CD14-positive monocyte (primary cell): Measurements from ENCODE around the gene MAD2L1. TPM values are rescaled to one million over a fixed set of nuclear protein-coding genes. Genes with fewer than 3 reads are reported as not detected.

ENCODE experiments used
- DNase-seq, 3 donors: peaks; one replicate each; pipeline ENCODE4 v3.0.0-alpha.2; 2011 to 2022
- H2AFZ ChIP-seq: 2 replicates; pipeline ENCODE4 v1.6.0; 2012; ENCODE audit warnings: mild to moderate bottlenecking, low read depth, low read length, inconsistent platforms; ENCODE audit not compliant: insufficient read depth, poor library complexity, severe bottlenecking
- H3K27ac ChIP-seq, 2 donors: 1 replicate in 1 of 2; 2 replicates in 1 of 2; pipeline ENCODE4 v1.5.1; 2012 to 2013; ENCODE audit warnings: low read length in 2 of 2, control low read depth in 1 of 2, inconsistent platforms in 1 of 2, low read depth in 1 of 2, mild to moderate bottlenecking in 1 of 2
- H3K27me3 ChIP-seq, 2 donors: one replicate each; pipeline versions ENCODE4 v1.6.0 to v1.6.1; 2011 to 2013; ENCODE audit warnings: low read length in 2 of 2; ENCODE audit not compliant: control insufficient read depth in 2 of 2, insufficient read depth in 2 of 2
- H3K36me3 ChIP-seq, 2 donors: replicated peaks in 1 of 2; 1 replicate in 1 of 2; 2 replicates in 1 of 2; pipeline versions ENCODE4 v1.5.1 to v1.6.1; 2012 to 2013; ENCODE audit warnings: low read length in 2 of 2, control low read depth in 1 of 2, inconsistent platforms in 1 of 2, mild to moderate bottlenecking in 1 of 2; ENCODE audit not compliant: insufficient read depth in 2 of 2, control insufficient read depth in 1 of 2
- H3K4me1 ChIP-seq, 2 donors: 1 replicate in 1 of 2; 2 replicates in 1 of 2; pipeline versions ENCODE4 v1.5.1 to v1.6.1; 2012 to 2013; ENCODE audit warnings: low read length in 2 of 2, control low read depth in 1 of 2, inconsistent platforms in 1 of 2, mild to moderate bottlenecking in 1 of 2, moderate library complexity in 1 of 2; ENCODE audit not compliant: insufficient read depth in 2 of 2, control insufficient read depth in 1 of 2
- H3K4me2 ChIP-seq: replicated peaks from 2 replicates; pipeline ENCODE3; 2012; ENCODE audit warnings: low read length, moderate library complexity, mild to moderate bottlenecking; ENCODE audit not compliant: poor library complexity, severe bottlenecking; ENCODE audit errors: extremely low read depth
- H3K4me3 ChIP-seq, 3 experiments: fragments of 200-600 bp in 1 of 3; sonication (generic) in 1 of 3; replicated peaks in 1 of 3; 1 replicate in 2 of 3; 2 replicates in 1 of 3; pipeline ENCODE4 v1.5.1; 2011 to 2013; ENCODE audit warnings: low read length in 3 of 3, mild to moderate bottlenecking in 3 of 3, control low read depth in 2 of 3, low read depth in 2 of 3, inconsistent platforms in 1 of 3, moderate library complexity in 1 of 3
- H3K79me2 ChIP-seq: 2 replicates; pipeline ENCODE4 v1.6.0; 2012; ENCODE audit warnings: mild to moderate bottlenecking, control low read depth, inconsistent platforms, low read length, moderate library complexity; ENCODE audit not compliant: insufficient read depth
- H3K9ac ChIP-seq: 2 replicates; pipeline ENCODE4 v1.6.0; 2017; ENCODE audit warnings: low read length, mild to moderate bottlenecking; ENCODE audit not compliant: insufficient read depth, poor library complexity, severe bottlenecking
- H3K9me3 ChIP-seq, 2 donors: replicated peaks in 1 of 2; 1 replicate in 1 of 2; 2 replicates in 1 of 2; pipeline versions ENCODE4 v1.5.1 to v1.6.1; 2012 to 2013; ENCODE audit warnings: low read length in 2 of 2, control low read depth in 1 of 2; ENCODE audit not compliant: control insufficient read depth in 1 of 2, insufficient read depth in 1 of 2
- H4K20me1 ChIP-seq: 2 replicates; pipeline ENCODE4 v1.6.0; 2012; ENCODE audit warnings: mild to moderate bottlenecking, low read length, control low read depth, moderate library complexity; ENCODE audit not compliant: insufficient read depth
- H3K27ac Mint-ChIP-seq, 7 donors: one replicate each; pipeline ENCODE4 v1.8.0; 2020; ENCODE audit warnings: mild to moderate bottlenecking in 7 of 7, mixed read lengths in 7 of 7, moderate library complexity in 6 of 7, inconsistent platforms in 2 of 7
- H3K27me3 Mint-ChIP-seq, 3 donors: one replicate each; pipeline ENCODE4 v1.8.0; 2021 to 2022; ENCODE audit warnings: low read depth in 3 of 3, mild to moderate bottlenecking in 3 of 3, mixed read lengths in 3 of 3, moderate library complexity in 3 of 3, inconsistent platforms in 1 of 3
- H3K36me3 Mint-ChIP-seq, 2 donors: one replicate each; pipeline ENCODE4 v1.8.0; 2020; ENCODE audit warnings: mixed read lengths in 2 of 2, inconsistent platforms in 1 of 2, mild to moderate bottlenecking in 1 of 2
- H3K4me1 Mint-ChIP-seq: one replicate; pipeline ENCODE4 v1.8.0; 2020; ENCODE audit warnings: mild to moderate bottlenecking, mixed read lengths
- H3K4me3 Mint-ChIP-seq, 2 donors: one replicate each; pipeline ENCODE4 v1.8.0; 2020; ENCODE audit warnings: mild to moderate bottlenecking in 2 of 2, mixed read lengths in 2 of 2, moderate library complexity in 1 of 2
- H3K9me3 Mint-ChIP-seq, 7 donors: one replicate each; pipeline ENCODE4 v1.8.0; 2020 to 2022; ENCODE audit warnings: mixed read lengths in 7 of 7, mild to moderate bottlenecking in 6 of 7, moderate library complexity in 6 of 7, inconsistent platforms in 2 of 7
- CTCF ChIP-seq: fragments of 200-600 bp; IDR thresholded peaks from one replicate; pipeline ENCODE4 v1.8.0; 2022; ENCODE audit warnings: antibody characterized with exemption, mild to moderate bottlenecking
- WGBS: methylation state at CpG from one replicate; pipeline ENCODE4 v1.1.5; 2013; ENCODE audit warnings: missing lambda C conversion rate; ENCODE audit not compliant: insufficient coverage; 5-methylcytosine and 5-hydroxymethylcytosine counted together
- intact Hi-C, 2 donors: fragments of 100-400 bp; cut with micrococcal nuclease; formaldehyde crosslinking; loops; one replicate each; pipeline versions ENCODE4 v1.15.0 to v1.15.1; 2023
- polyA plus RNA-seq, 3 donors: library from polyadenylated mRNA; depleted of rRNA in 1 of 3; unstranded in 2 of 3; stranded (reverse) in 1 of 3; fragments of 300-500 nt in 2 of 3; fragments of >200 nt in 1 of 3; fragmentation: Illumina TruSeq in 2 of 3; gene quantifications; 1 replicate in 2 of 3; 2 replicates in 1 of 3; pipeline ENCODE4 v1.2.3, GENCODE V29; 2012 to 2021

The MAD2L1 gene
- polyA plus RNA-seq, 3 donors, result 0.16 to 0.82 (median 0.67) TPM

GRCh38 chr4:120071192-120071795 is 4.6 kb upstream of the MAD2L1 start:
- intact Hi-C loops, result no loop called here
- no peaks in the 10 kb centered on the region for H3K36me3 Mint-ChIP-seq
- 100% methylated on average over 3 of the region's 11 CpGs for WGBS
- Histone ChIP-seq H3K27ac (no peak overlapping the region), H3K27me3 (no peaks in the 10 kb centered on the region), H3K4me1 (peaks cover 9 to 19% of the 10 kb centered on the region in 2 donors), H3K36me3 (no peaks in the 10 kb centered on the region), H4K20me1 (no peaks in the 10 kb centered on the region), H2AFZ (no peak overlapping the region), H3K4me3 (no peak overlapping the region), H3K9me3 (no peaks in the 10 kb centered on the region), H3K4me2 (no peak overlapping the region), H3K79me2 (peaks cover 23% of the 10 kb centered on the region), H3K9ac (no peak overlapping the region)
- H3K27ac Mint-ChIP-seq, result no peak overlapping the region
- TF ChIP-seq CTCF, result peak; percentile 78
- no peaks in the 10 kb centered on the region for H3K27me3 Mint-ChIP-seq
- peaks cover 12% of the 10 kb centered on the region for H3K4me1 Mint-ChIP-seq
- no peak overlapping the region for H3K4me3 Mint-ChIP-seq
- peak; percentile 42 to 71 (median 61) for DNase-seq
- H3K9me3 Mint-ChIP-seq, result peaks cover 0 to under 1% (median 0%) of the 10 kb centered on the region in 7 donors

GRCh38 chr4:120070196-120070595 is 3.5 kb upstream of the MAD2L1 start:
- Histone ChIP-seq H3K27ac (no peak overlapping the region), H3K79me2 (peaks cover 33% of the 10 kb centered on the region), H3K27me3 (no peaks in the 10 kb centered on the region), H4K20me1 (no peaks in the 10 kb centered on the region), H3K9me3 (no peaks in the 10 kb centered on the region), H3K36me3 (no peaks in the 10 kb centered on the region), H3K4me1 (peaks cover 17 to 30% of the 10 kb centered on the region in 2 donors), H3K4me2 (no peak overlapping the region), H3K9ac (no peak overlapping the region), H3K4me3 (no peak overlapping the region), H2AFZ (no peak overlapping the region)
- Mint-ChIP-seq H3K27ac (no peak overlapping the region), H3K27me3 (no peaks in the 10 kb centered on the region), H3K36me3 (no peaks in the 10 kb centered on the region), H3K4me1 (peaks cover 18% of the 10 kb centered on the region), H3K4me3 (no peak overlapping the region), H3K9me3 (peaks cover 0 to 3% (median 0%) of the 10 kb centered on the region in 7 donors)
- DNase-seq, result no peak
- intact Hi-C loops, result no loop called here
- TF ChIP-seq CTCF, result no peak
- WGBS, result 60% methylated on average over 1 of the region's 2 CpGs
